Stimulated activated CD4-positive, alpha-beta T cell treated with anti-CD3 and anti-CD28 coated beads, Interleukin-4, amount 100 ng/mL, for 24 hours (primary cell): ENCODE measurements around the gene NR2C2.

Experiments
- DNase-seq: peaks from one replicate; pipeline ENCODE4 v3.0.0-alpha.2; 2020

NR2C2 gene

DNA sequence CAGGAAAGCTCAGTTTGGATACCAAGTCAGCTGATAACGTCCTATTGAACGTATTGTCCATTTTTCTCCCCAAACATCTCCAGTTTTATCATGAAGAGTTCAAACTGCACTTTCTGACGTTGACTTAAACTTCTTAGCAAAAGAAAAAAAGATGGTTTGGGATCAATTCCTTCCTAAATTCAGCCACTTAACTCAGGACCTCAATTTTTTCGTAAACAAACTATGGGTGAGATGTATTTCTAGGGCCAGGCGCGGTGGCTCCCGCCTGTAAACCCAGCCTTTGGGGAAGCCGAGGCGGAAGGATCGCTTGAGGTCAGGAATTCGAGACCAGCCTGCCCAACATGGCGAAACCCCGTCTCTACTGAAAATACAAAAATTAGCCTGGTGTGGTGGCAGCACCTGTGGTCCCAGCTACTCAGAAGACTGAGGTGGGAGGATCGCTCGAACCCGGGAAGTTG, 118.2 kb downstream of the NR2C2 start:
- DNase-seq, result no peak

DNA sequence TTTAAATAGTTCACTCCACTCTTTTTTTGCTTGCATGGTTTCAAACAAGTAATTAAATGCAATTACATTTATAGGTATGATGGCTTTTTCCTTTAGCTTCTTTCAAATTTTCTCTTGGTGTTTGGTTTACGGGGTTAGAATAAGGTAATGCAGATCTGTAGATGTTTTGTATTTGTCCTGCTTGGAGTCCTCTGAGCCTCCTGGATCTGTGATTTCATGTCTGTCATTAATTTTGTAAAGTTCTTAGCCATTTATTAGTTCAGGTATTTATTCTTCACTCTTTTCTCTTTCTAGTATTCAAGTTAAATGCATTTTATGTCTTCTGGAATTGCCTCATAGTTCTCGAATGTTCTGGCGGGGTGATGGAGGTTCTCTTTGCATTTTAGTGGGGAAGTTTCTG, 119.1 kb downstream of the NR2C2 start:
- no peak for DNase-seq

DNA sequence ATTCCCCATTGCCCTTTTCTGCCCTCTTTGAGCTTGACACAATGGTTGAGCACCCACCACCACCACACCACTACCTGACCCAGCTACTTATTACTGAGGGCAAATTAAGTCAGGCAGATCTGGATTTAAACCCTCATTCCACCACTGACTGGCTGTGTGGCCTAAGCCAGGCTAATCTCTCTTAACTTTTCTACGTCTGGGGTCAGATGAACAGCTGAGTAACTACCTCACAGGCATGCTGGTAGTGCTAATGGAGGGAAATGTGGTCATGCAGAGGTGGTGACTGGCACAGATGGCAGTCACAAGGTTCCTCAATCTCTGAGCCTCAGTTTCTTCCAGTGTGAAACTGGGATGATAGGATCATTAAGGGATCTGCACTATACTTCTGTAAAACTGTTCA, 122.1 kb downstream of the NR2C2 start:
- DNase-seq, result no peak

DNA sequence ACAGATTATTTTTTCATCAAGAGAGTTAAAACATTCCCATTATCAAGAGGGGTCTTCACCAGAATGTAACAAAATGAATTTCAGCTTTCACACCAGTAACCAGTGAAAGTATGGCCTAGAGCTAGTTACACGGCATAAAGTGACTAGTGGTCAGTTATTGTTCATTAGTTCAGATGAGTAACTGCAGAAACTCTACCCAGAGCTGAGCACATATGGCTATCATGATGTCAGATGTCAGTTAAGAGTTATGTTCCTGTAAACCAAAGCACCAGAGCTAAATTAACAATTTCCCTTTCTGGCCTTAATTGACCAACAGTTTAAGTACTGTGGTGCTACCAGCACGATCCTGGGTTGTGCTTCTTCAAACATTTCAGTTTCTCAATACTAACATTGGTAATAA, 124.3 kb downstream of the NR2C2 start:
- DNase-seq, result no peak

DNA sequence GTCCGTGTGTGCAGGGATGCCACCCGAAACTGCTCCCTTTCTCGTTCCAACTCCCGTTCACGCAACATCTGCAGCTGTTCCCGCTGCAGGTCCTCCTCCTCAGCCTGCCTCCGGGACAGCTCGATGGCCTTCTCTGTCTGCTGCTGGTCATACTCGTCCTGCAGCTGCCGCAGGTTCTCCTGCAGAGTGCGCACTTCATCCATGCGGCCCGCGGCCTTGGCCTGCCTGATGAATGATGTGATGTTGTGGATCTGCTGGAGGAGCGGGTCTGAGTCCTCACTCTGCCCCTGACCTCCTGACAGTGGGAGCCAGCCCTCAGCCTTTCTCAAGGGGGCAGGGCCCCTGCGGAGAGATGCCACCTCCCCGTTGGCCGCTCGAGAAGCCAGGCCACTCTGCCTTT, 127.1 kb downstream of the NR2C2 start:
- no peak for DNase-seq

DNA sequence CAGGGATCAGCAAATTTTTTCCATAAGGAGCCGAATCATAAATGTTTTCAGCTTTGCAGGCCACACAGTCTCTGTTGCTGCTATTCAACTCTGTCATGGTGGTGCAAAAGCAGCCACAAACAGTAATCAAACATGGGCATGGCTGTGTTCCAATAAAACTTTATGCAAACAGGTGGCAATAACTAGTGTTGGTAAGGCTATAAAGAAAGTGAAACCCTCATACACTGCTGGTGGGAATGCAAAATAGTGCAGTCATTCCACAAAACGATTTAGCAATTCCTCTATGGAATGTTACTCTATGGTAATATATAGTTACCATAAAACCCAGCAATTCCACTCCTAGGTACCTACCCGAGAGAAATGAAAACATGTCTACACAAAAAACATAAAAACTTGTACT, 131.7 kb downstream of the NR2C2 start:
- no peak for DNase-seq

DNA sequence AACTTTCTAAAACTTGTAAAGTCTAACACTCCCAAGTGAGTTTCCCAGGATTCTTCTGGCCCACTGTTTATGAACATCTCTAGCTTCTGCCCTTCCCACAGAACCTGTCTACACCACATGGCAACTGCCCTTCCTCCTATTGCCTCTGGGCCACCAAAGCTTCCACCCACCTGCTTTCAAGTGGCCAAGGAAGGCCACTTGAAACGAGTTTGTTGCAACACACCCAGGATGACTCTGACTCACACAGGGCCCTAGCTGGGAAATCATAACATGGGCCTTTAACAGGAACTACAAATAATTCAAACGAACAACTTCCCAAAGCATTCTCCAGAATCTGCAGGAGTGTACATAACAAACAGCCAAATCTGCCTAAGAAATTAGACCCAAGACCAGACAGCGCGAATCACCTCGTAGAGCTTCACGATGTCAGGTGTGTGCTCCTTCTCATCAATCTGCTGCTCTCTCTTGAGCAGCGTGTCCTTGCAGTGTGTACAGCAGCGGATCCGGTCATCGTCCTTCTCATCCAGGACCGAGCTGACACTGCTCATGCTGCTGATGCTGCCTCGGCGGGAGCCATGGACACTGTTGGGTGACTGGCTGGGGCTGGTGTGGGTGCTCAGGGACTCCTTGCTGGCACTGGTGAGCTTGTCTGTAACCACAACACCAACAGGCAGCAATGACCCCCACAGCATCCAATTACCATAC, 134.7 kb downstream of the NR2C2 start:
- DNase-seq, result no peak

DNA sequence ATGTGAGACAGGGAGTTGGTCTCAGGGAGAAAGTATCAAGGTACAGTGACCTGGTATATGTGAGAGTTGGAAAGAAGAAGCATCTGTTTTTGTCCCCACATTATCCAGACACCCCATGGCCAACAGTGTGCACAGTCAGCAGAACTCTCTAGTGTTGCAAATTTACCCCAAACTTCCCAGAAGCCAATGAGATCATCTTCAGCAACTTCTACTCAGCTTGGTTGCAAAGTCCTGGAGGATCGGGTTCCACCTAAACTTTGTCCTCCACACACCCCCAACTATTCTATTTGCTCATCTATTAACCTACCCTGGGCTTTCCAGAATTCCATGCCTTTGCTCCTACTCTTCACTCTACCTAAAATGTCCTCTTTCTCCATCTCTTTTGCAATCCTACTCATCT, 135.9 kb downstream of the NR2C2 start:
- DNase-seq, result no peak

DNA sequence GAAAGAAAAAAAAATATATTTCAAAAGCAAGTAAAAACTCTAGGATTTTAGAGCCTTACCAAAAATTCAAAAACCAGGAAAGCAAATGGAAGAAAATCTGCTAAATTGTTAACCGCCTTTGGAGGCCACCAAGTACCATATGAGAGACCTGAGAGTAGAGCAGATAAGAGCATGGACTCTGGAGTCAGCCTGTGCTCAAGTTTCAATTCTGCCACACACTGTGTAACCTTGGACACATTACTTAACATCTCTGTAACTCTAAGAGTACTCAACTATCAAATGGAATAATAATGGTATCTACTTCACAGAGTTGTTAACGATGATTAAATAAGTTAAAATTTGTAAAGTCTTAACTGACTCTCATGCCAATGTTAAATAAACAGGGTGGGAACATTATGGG, 138.9 kb downstream of the NR2C2 start:
- DNase-seq, result no peak

DNA sequence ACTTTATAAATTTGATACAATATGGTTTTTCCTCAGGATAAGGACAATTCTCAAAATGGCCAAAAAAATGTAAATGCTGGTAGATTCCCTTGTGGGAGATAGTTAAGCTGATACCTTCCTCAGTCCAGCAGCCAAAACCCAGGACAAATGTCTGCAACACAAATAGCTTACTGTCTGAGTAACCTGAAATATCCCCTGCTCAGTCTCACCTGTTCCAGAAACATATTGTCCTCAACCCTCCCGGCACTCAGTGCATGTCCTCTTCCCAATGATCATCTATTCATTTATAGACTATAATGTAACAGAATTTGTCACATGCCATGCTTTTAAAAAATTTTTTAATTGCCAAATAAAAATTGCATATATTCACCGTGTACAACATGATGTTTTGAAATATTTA, 139.3 kb downstream of the NR2C2 start:
- DNase-seq, result no peak

DNA sequence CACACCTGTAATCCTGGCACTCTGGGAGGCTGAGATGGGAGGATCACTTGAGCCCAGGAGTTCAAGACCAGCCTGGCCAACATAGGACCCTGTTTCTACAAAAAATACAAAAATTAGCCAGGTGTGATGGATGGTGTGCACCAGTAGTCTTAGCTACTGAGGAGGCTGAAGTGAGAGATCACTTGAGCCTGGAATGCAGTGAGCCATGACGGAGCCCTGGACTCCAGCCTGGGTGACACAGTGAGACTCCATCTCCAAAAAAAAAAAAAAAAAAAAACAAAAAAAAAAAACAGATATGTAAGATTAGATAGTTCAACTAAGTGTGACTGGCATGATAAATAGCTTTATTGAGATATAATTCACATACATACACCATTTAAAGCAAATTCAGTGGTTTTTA, 141.8 kb downstream of the NR2C2 start:
- no peak for DNase-seq

DNA sequence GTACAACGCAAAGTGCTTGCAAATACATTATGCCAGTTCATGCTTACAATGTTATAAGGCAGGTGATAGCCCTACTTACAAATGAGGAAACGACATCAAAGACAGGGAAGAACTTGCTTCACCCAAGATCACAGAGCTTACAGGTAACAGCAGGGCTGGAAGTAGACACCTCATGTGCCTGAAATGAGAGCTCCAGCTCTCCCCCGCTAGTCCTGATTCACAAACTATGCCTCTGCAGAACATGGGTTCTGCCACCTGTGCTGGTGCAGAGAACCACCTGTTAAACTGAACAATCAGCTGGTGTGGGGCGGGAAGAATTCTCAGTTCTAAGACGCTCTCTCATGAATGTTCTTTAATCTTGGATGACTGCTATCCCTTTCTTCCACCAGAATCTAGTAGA, 144.2 kb downstream of the NR2C2 start:
- no peak for DNase-seq

DNA sequence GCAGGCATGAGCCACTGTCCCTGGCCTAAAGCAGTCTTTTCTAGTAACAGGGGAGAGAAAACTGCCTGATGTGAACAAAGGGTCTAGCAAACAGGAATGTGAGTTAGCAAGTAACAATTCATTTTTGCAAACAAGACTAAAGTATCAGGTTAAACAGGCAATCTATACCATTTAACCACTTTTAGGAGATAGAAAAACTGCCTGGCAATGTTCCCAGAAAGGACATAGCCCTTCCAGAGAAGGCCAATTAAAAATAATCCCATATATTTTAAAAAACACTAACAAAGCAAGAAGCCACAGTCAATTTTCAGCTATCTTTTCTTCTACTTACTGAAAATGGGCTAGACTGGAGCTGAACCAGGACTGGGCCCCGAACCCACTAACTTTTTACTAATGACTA, 145.3 kb downstream of the NR2C2 start:
- DNase-seq, result no peak

DNA sequence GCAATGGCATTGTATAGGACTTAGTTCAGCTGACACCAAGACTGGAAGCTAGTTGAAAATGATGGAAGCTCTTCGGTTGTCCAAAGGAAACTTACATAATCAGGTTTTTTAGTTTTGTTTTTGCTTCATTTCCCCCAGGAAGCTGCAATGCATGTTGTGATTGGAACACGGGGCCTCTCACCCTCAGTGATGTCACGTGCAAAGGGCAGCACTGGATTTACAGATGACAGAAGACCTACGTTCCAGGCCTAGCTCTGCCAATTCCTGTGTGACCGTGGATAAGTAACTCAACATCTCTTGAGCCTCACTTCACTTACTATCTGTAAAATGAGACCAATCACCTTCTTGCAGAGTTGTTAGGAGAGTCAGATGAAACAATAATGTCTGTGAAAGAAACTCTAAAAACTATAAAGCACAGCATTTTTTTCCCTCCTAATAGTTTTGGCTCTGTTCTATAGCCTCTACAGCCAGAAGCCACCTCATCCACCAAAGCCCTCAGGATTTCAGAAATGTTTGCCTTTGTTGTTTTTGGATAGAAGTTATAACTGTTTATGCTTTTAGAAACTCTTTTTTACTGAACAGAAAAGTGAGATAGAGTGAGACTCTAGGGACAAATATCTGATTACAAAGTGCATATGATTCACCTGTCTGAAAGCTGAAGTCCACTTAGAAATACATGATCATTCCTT, 146.9 kb downstream of the NR2C2 start:
- no peak for DNase-seq

DNA sequence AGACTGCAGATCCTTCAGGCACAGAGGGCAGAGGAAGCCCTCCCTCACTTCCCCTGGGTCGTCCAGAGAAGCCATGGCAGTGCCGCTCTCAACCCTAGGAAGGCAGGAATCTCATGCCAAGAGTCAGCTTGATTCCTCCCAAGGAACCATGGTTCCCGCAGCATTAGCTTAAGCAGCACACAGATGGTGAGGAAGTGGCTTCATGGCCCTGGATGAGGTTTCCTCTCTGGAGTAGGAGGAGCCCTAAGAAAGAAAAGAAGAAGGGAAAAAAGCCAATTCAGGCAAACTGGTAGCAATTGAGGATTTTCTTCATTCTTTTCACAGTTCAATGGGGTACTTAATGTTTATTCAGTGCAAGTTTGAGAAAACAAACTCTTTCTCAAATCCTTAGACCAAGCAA, 148.7 kb downstream of the NR2C2 start:
- no peak for DNase-seq

DNA sequence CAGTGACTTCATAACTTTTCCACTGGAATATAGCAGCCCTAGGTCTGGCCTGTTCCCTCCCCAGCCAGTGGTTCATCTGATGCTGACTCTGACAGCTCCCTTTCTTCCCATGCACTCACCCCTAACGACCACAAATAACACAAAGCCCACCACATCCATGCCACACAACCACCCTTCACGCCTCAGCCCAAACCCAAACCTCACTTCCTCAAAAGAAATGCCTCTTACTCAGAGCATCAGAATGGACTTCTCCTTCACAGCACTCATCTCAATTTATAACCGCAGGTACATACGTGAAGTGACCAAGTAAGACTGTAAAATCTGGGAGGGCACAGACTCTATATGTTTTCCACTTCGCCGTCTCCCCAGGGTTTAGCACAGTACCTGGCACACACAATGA, 150.5 kb downstream of the NR2C2 start:
- peak; percentile 18 for DNase-seq
